H9 (cell line): ENCODE data around the gene CERS2. TPM values are rescaled to one million over a fixed set of nuclear protein-coding genes. Genes with fewer than 3 reads are reported as not detected.
"Not testable (repeated sequence)": the region's sequence is repeated elsewhere in the genome, so short reads cannot be mapped to it uniquely, and the experiment has no call there.

Experiments used
- DNase-seq: peaks from one replicate; pipeline ENCODE4 v3.0.0-alpha.2; 2017
- H2AFZ ChIP-seq: one replicate; pipeline ENCODE4 v1.6.1; 2013; ENCODE audit warnings: mild to moderate bottlenecking, low read length, control low read depth, moderate library complexity
- H2AK5ac ChIP-seq: 2 replicates; pipeline ENCODE4 v1.6.1; 2013; ENCODE audit warnings: low read length, control low read depth, mixed read lengths; ENCODE audit not compliant: insufficient read length
- H2BK120ac ChIP-seq: one replicate; pipeline ENCODE4 v1.6.1; 2013; ENCODE audit warnings: low read depth, mild to moderate bottlenecking, low read length, control low read depth, inconsistent platforms; ENCODE audit not compliant: poor library complexity, severe bottlenecking
- H2BK12ac ChIP-seq: 2 replicates; pipeline ENCODE4 v1.6.1; 2013; ENCODE audit warnings: low read length, control low read depth, mixed read lengths, low read depth; ENCODE audit not compliant: insufficient read length
- H2BK15ac ChIP-seq: 2 replicates; pipeline ENCODE4 v1.6.1; 2013; ENCODE audit warnings: low read depth, low read length, control low read depth
- H2BK20ac ChIP-seq: one replicate; pipeline ENCODE4 v1.6.1; 2013; ENCODE audit warnings: low read depth, mild to moderate bottlenecking, low read length, control low read depth, inconsistent platforms; ENCODE audit not compliant: poor library complexity, severe bottlenecking
- H2BK5ac ChIP-seq: 2 replicates; pipeline ENCODE4 v1.6.1; 2013; ENCODE audit warnings: low read length, control low read depth, mixed read lengths; ENCODE audit not compliant: insufficient read length
- H3K14ac ChIP-seq: 2 replicates; pipeline ENCODE4 v1.6.1; 2013; ENCODE audit warnings: low read length, control low read depth; ENCODE audit not compliant: insufficient read depth
- H3K18ac ChIP-seq: 2 replicates; pipeline ENCODE4 v1.6.1; 2013; ENCODE audit warnings: low read depth, mild to moderate bottlenecking, mixed read lengths, low read length, control low read depth; ENCODE audit not compliant: insufficient read length
- H3K23ac ChIP-seq: 2 replicates; pipeline ENCODE4 v1.6.1; 2013; ENCODE audit warnings: low read length, control low read depth, mixed read lengths, low read depth; ENCODE audit not compliant: insufficient read length
- H3K23me2 ChIP-seq: 2 replicates; pipeline ENCODE4 v1.6.1; 2013; ENCODE audit warnings: low read depth, mild to moderate bottlenecking, mixed read lengths, low read length, control low read depth; ENCODE audit not compliant: insufficient read length, poor library complexity, severe bottlenecking
- H3K27ac ChIP-seq: 2 replicates; pipeline ENCODE4 v1.5.1; 2013; ENCODE audit warnings: low read length, control low read depth, mixed read lengths, low read depth; ENCODE audit not compliant: insufficient read length
- H3K27me3 ChIP-seq: 2 replicates; pipeline ENCODE4 v1.6.1; 2013; ENCODE audit warnings: low read length, control low read depth, inconsistent platforms; ENCODE audit not compliant: insufficient read depth
- H3K4ac ChIP-seq: 2 replicates; pipeline ENCODE4 v1.6.1; 2013; ENCODE audit warnings: low read depth, mild to moderate bottlenecking, control low read depth, inconsistent platforms, low read length, moderate library complexity
- H3K4me1 ChIP-seq: 2 replicates; pipeline ENCODE4 v1.6.1; 2013; ENCODE audit warnings: low read length, control low read depth, inconsistent platforms; ENCODE audit not compliant: insufficient read depth
- H3K4me2 ChIP-seq: 2 replicates; pipeline ENCODE4 v1.6.1; 2013; ENCODE audit warnings: low read length, control low read depth, mixed read lengths; ENCODE audit not compliant: insufficient read length, insufficient read depth
- H3K56ac ChIP-seq: 2 replicates; pipeline ENCODE4 v1.6.1; 2013; ENCODE audit warnings: low read depth, mild to moderate bottlenecking, mixed read lengths, low read length, control low read depth; ENCODE audit not compliant: insufficient read length
- H3K79me1 ChIP-seq: 2 replicates; pipeline ENCODE4 v1.6.1; 2013; ENCODE audit warnings: low read depth, mild to moderate bottlenecking, moderate library complexity, low read length, control low read depth, inconsistent platforms; ENCODE audit not compliant: insufficient read depth, poor library complexity, severe bottlenecking
- H3K79me2 ChIP-seq: 2 replicates; pipeline ENCODE4 v1.6.1; 2013; ENCODE audit warnings: low read length, control low read depth, inconsistent platforms; ENCODE audit not compliant: insufficient read depth
- H3K9ac ChIP-seq: 2 replicates; pipeline ENCODE4 v1.6.1; 2013; ENCODE audit warnings: low read length, control low read depth, mixed read lengths; ENCODE audit not compliant: insufficient read length; ENCODE audit errors: extremely low read depth
- H3K9me3 ChIP-seq: one replicate; pipeline ENCODE4 v1.6.1; 2013; ENCODE audit warnings: low read depth, low read length, inconsistent platforms; ENCODE audit not compliant: control insufficient read depth
- H3T11ph ChIP-seq: one replicate; pipeline ENCODE4 v1.6.1; 2013; ENCODE audit warnings: mild to moderate bottlenecking, low read length, control low read depth, inconsistent platforms
- H4K20me1 ChIP-seq: one replicate; pipeline ENCODE4 v1.6.1; 2013; ENCODE audit not compliant: control insufficient read depth, insufficient read length, insufficient read depth
- H4K5ac ChIP-seq: 2 replicates; pipeline ENCODE4 v1.6.1; 2013; ENCODE audit warnings: low read depth, mild to moderate bottlenecking, mixed read lengths, low read length, control low read depth; ENCODE audit not compliant: insufficient read length
- H4K8ac ChIP-seq: replicated peaks from 2 replicates; pipeline ENCODE4 v1.6.1; 2013; ENCODE audit warnings: low read length, control low read depth, mixed read lengths, low read depth; ENCODE audit not compliant: insufficient read length
- H4K91ac ChIP-seq: 2 replicates; pipeline ENCODE4 v1.6.1; 2013; ENCODE audit warnings: low read depth, mild to moderate bottlenecking, moderate library complexity, mixed read lengths, low read length, control low read depth; ENCODE audit not compliant: insufficient read length
- H3K27ac Mint-ChIP-seq, 3 experiments: 2 replicates in 2 of 3; 3 replicates in 1 of 3; pipeline ENCODE4 v1.8.0; 2020 to 2021; ENCODE audit warnings: mixed read lengths in 3 of 3, mild to moderate bottlenecking in 1 of 3, moderate library complexity in 1 of 3
- H3K27me3 Mint-ChIP-seq: 2 replicates; pipeline ENCODE4 v1.8.0; 2021; ENCODE audit warnings: low read depth, mild to moderate bottlenecking, moderate library complexity, mixed read lengths
- H3K36me3 Mint-ChIP-seq, 3 experiments: 2 replicates in 2 of 3; 3 replicates in 1 of 3; pipeline ENCODE4 v1.8.0; 2020 to 2021; ENCODE audit warnings: low read depth in 3 of 3, mixed read lengths in 3 of 3; ENCODE audit not compliant: insufficient read depth in 1 of 3
- H3K4me1 Mint-ChIP-seq, 2 experiments: 2 replicates each; pipeline ENCODE4 v1.8.0; 2020; ENCODE audit warnings: mixed read lengths in 2 of 2
- H3K4me3 Mint-ChIP-seq, 2 experiments: 2 replicates in 1 of 2; 3 replicates in 1 of 2; pipeline ENCODE4 v1.8.0; 2020 to 2021; ENCODE audit warnings: mild to moderate bottlenecking in 2 of 2, mixed read lengths in 2 of 2, moderate library complexity in 1 of 2
- H3K9me3 Mint-ChIP-seq, 2 experiments: 2 replicates in 1 of 2; 3 replicates in 1 of 2; pipeline ENCODE4 v1.8.0; 2020; ENCODE audit warnings: mild to moderate bottlenecking in 2 of 2, mixed read lengths in 2 of 2, moderate library complexity in 1 of 2
- WGBS: extraction: QIAGEN DNeasy Blood & Tissue Kit; methylation state at CpG from one replicate; pipeline ENCODE4 v1.1.7; 2013; ENCODE audit warnings: missing lambda C conversion rate, low lambda C conversion rate, mixed read lengths; ENCODE audit not compliant: insufficient read length; ENCODE audit errors: extremely low coverage; 5-methylcytosine and 5-hydroxymethylcytosine counted together
- total RNA-seq: library from RNA; stranded (reverse); gene quantifications from 2 replicates; pipeline ENCODE4 v1.2.1, GENCODE V29; 2021
- TF ChIP-seq, protein P1 (sequence below): fragments of 200-600 bp; sonication (generic); conservative IDR thresholded peaks from 3 replicates; pipeline ENCODE4 v1.8.0; 2021; ENCODE audit warnings: antibody characterized with exemption, mild to moderate bottlenecking

The CERS2 gene
- total RNA-seq, 1 experiment from 2014 or later, result 201 TPM

DNA sequence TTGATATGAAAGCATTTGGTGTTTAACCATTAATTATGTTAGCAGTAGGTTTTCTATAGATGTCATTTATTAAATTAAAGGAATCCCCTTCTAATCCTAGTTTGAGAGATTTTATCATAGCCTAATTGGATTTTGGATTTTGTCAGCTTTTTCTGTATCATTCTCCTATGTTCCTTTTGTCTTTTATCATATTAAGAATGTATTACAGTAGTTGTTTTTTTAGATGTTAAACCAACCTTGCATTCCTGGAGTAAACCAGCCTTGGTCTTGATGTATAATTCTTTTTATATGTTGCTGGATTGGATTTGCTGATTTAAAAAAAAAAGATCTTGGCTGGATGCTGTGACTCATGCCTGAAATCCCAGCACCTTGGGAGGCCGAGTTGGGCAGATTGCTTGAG, 42.9 kb downstream of the CERS2 start:
- H2BK12ac ChIP-seq, result no peak overlapping the region
- no peaks in the 10 kb centered on the region for H3K9me3 ChIP-seq
- H3K23me2 ChIP-seq, result no peaks in the 10 kb centered on the region
- H4K20me1 ChIP-seq, result no peaks in the 10 kb centered on the region
- H3K18ac ChIP-seq, result no peak overlapping the region
- no peaks in the 10 kb centered on the region for H3K27me3 Mint-ChIP-seq
- H3K4me1 ChIP-seq, result no peaks in the 10 kb centered on the region
- no peak overlapping the region for H2BK15ac ChIP-seq
- H3K23ac ChIP-seq, result no peak overlapping the region
- no peak overlapping the region for H3K14ac ChIP-seq
- no peaks in the 10 kb centered on the region for H3K79me1 ChIP-seq
- H3K27me3 ChIP-seq, result no peaks in the 10 kb centered on the region
- H3K79me2 ChIP-seq, result no peaks in the 10 kb centered on the region
- TF ChIP-seq, protein P1, sequence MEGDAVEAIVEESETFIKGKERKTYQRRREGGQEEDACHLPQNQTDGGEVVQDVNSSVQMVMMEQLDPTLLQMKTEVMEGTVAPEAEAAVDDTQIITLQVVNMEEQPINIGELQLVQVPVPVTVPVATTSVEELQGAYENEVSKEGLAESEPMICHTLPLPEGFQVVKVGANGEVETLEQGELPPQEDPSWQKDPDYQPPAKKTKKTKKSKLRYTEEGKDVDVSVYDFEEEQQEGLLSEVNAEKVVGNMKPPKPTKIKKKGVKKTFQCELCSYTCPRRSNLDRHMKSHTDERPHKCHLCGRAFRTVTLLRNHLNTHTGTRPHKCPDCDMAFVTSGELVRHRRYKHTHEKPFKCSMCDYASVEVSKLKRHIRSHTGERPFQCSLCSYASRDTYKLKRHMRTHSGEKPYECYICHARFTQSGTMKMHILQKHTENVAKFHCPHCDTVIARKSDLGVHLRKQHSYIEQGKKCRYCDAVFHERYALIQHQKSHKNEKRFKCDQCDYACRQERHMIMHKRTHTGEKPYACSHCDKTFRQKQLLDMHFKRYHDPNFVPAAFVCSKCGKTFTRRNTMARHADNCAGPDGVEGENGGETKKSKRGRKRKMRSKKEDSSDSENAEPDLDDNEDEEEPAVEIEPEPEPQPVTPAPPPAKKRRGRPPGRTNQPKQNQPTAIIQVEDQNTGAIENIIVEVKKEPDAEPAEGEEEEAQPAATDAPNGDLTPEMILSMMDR, result no peak
- H3K4me2 ChIP-seq, result no peak overlapping the region
- no peak overlapping the region for H3K27ac ChIP-seq
- H4K8ac ChIP-seq, result no peak overlapping the region
- H3K27ac Mint-ChIP-seq, result no peak overlapping the region
- no peak overlapping the region for H3K9ac ChIP-seq
- no peak overlapping the region for H3K56ac ChIP-seq
- no peak overlapping the region for H3K4me3 Mint-ChIP-seq
- H3T11ph ChIP-seq, result no peak overlapping the region
- H2AK5ac ChIP-seq, result no peak overlapping the region
- H3K36me3 Mint-ChIP-seq, result peaks cover 59 to 82% (median 80%) of the 10 kb centered on the region in 3 experiments
- peaks cover 0 to 3% of the 10 kb centered on the region in 2 experiments; a peak in 1 of 4 replicates for H3K4me1 Mint-ChIP-seq
- no peak overlapping the region for H4K5ac ChIP-seq
- no peak overlapping the region for H4K91ac ChIP-seq
- DNase-seq, result no peak
- no CpG with 5 or more reads among the region's 1 CpG for WGBS
- H2BK120ac ChIP-seq, result no peak overlapping the region
- peaks cover 0 to 5% of the 10 kb centered on the region in 2 experiments; a peak in 3 of 5 replicates for H3K9me3 Mint-ChIP-seq
- no peak overlapping the region for H2AFZ ChIP-seq
- H2BK5ac ChIP-seq, result no peak overlapping the region
- no peak overlapping the region for H2BK20ac ChIP-seq
- H3K4ac ChIP-seq, result no peak overlapping the region

DNA sequence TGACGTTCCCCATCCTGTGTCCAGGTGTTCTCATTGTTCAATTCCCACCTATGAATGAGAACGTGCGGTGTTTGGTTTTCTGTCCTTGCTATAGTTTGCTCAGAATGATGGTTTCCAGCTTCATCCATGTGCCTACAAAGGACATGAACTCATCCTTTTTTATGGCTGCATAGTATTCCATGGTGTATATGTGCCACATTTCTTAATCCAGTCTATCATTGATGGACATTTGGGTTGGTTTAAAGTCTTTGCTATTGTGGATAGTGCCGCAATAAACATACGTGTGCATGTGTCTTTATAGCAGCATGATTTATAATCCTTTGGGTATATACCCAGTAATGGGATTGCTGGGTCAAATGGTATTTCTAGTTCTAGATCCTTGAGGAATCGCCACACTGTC, 45.9 kb downstream of the CERS2 start:
- H3K27ac ChIP-seq, H4K5ac ChIP-seq, H3K9ac ChIP-seq, H2AK5ac ChIP-seq, H2BK15ac ChIP-seq, H3K4me2 ChIP-seq, H3K27me3 ChIP-seq, H3K4me1 ChIP-seq, H3K4ac ChIP-seq, H2BK120ac ChIP-seq, H3K9me3 ChIP-seq, H4K91ac ChIP-seq, H4K8ac ChIP-seq, H3K23ac ChIP-seq, H3K14ac ChIP-seq, H2BK5ac ChIP-seq, H4K20me1 ChIP-seq, H3K9me3 Mint-ChIP-seq, H3K79me2 ChIP-seq, H3K23me2 ChIP-seq, H3K27ac Mint-ChIP-seq, H3T11ph ChIP-seq, H3K56ac ChIP-seq, DNase-seq, H2AFZ ChIP-seq, H3K27me3 Mint-ChIP-seq, H3K18ac ChIP-seq, H2BK20ac ChIP-seq, H3K4me3 Mint-ChIP-seq, H3K4me1 Mint-ChIP-seq, H2BK12ac ChIP-seq, H3K79me1 ChIP-seq: not testable (repeated sequence)
- peaks cover 51 to 60% (median 60%) of the 10 kb centered on the region in 3 experiments for H3K36me3 Mint-ChIP-seq
- WGBS, result no CpG with 5 or more reads among the region's 6 CpGs
